NCI-H2081 (cell line): ENCODE results near the gene AHCYL1.

Source experiments
- DNase-seq, 2 experiments: peaks; one replicate each; lab custom pipeline; 2025; lab: John Stamatoyannopoulos, UW

AHCYL1 gene

DNA sequence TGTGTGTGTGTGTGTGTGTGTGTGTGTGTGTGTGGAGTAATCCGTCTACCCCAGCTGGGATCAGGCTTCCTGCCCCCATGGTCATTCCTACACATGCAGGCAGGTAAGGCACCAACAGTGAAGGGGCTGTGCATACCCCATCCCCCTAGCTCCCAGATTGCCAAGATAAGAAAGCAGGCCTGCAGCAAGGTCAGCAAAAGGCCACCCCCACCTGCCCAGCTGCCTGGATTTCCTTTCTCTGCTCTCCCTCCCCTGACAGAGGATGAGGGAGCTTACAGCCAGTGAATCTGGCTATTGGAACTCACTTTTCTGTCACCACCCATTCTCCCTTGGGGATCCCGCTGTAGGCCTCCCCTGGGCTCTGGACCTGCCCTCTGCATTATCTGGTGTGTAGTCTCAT is 78.0 kb downstream of the AHCYL1 start:
- DNase-seq: no peak

- DNase-seq: no peak
Measured at GRCh38 chr1:110063781-110064180, 79.2 kb downstream of the AHCYL1 start.

- DNase-seq: no peak
Measured at GRCh38 chr1:110064576-110065337, 80.2 kb downstream of the AHCYL1 start.

DNA sequence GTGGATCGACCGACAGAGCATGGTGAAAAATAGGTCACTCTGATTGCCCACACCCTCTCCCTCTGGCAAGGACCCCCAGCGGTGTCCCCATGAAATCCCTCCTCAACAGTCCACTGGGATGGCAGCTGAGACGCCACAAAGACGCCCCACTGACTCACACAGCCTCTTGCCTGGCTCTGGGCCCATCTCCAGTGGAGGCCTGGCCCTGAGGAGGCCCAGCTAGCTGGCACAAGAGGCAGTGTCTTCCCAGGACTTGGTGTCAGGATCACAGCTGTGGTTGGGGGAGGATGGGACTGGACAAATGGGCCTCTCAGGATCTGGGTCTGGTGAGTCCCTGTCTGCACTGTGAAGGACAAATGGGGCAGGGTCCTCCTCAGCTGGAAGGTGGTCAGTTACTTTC is 81.3 kb downstream of the AHCYL1 start:
- DNase-seq: no peak

GRCh38 chr1:110067479-110067892 is 82.9 kb downstream of the AHCYL1 start:
- DNase-seq: no peak

DNA sequence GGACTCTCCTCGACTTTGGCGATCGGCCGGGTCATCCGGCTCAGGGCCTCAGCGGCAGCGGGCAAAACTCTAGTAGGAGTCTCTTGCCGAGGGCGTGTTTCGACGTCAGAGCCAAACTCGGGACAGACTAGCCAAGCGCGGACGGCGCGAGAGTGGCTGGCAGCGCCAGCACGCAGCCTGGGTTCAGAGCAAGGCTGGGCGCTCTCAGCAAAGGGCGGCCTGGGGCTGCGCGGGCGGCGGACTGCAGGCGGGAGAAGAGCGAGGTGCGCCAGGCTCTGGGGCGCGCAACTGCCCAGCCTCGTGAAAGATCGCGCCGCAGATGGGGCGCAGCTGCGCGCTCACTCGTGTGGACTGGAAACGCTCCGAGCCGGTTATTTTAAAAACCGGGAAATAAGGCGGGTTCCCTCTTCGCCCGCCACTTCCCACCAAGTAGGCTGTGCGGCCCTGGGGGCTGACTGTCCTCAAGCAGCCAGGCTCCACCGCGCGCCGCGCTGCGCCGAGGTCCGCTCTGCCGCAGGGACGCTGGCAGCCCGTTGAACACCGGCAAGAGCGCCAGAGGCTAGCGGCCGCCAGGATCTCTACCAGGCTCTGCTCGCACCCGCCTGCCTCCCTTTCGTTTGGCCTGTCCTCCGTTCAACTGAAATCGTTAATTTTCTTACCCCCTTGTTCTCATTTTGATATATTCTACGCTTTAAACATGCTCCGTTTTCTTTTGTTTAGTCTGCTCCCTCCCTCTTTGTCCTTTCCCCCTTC is 83.5 kb downstream of the AHCYL1 start:
- no peak for DNase-seq

DNA sequence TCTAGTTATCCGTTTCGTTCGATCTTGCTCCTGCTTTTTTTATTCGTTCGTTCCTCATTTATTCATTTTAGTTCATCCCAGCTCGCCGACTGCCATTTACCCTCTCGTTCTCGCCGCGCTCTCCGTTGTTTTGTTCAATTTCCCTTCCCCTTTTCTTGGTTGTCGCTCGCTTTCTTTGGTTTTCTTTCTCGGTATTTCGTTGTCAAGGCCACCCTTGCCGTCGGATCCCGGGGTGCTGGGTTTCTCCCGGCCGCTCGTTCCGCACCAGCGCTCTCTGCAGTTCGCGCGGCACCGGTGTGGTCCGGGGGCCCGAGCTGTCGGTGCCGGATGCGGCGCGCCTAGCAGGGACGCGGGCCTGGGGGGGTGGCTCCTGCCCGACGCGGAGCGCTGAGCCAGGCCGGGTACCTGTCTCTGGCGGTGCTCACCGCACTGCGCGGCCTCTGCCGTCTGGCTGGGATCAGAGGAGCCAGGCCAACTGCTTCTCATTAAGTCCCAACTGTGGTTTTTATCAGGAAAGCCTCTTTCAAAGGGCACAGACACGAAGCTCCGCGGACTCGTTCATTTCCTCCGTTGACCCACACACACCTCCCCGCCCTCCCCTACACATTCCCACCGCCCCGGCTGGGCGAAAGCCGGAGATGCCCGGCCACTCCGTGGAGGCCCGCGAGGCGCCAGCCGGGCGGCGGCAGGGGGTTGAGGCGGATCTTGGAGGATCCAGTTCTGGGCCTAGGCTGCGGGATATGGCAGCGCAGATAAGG is 84.3 kb downstream of the AHCYL1 start:
- DNase-seq: no peak

- DNase-seq: no peak
Measured at GRCh38 chr1:110069404-110070281, 85.1 kb downstream of the AHCYL1 start.

DNA sequence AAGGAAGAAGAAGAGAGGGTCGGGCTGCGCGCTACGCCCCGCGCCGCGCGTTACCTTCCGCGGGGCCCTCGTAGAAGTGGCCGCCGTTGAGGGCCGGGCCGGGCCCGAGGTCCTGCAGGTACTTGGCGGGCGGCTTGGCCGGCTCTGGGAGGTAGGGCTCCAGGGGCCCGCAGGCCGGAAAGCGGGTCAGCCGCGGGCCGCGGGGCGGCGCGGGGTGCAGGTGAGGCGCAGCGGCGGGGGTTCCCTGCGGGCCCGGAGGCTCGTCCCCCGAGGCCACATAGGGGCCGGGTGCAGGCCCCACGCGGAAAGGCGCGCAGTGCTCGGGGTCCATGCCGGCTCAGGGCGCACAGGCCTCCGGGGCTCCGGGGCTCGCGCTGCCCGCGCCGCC is 85.7 kb downstream of the AHCYL1 start:
- DNase-seq: no peak

DNA sequence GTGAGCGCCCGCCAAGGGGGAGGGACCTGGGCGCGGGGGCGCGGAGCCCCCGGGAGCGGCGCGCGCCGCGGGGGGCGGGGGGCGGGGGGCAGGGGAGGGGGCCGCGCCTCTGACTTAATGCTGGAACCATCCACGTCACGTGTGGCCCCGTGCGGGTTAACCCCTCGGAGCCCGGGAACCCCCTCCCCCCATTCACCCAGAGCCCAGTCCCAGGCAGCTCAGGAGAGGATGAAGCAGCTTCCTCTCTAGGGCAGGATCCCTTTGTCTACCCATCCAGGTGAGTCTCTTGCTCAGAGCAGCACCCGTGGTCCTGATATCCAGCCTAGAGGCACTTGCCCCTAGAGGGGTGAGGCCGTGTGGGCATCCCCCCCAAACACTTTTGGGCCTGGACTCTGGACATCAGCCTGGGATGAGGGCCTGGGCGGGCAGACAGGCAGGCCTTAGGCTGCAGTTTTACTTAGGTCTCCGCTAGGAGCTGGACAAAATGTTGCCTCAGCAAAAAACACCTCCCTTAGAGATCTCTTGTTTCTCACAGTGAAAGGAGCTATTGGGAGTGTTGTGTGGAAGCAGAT is 86.2 kb downstream of the AHCYL1 start, which contains the start of gene ALX3:
TSS of gene ALX3 (minus strand) at position 2 of the 572 bp plus-strand sequence. CDS start 60 bp downstream, outside the sequence.
- DNase-seq: no peak
